HG03354 (cell line): ENCODE measurements around the gene SLBP.

Experiments used
- ATAC-seq: cut with Tn5 transposase; IDR thresholded peaks from one replicate; pipeline ENCODE4 v1.9.1; 2021; ENCODE audit warnings: mild to moderate bottlenecking; ENCODE audit not compliant: unreplicated experiment, poor library complexity, severe bottlenecking

Gene SLBP

DNA sequence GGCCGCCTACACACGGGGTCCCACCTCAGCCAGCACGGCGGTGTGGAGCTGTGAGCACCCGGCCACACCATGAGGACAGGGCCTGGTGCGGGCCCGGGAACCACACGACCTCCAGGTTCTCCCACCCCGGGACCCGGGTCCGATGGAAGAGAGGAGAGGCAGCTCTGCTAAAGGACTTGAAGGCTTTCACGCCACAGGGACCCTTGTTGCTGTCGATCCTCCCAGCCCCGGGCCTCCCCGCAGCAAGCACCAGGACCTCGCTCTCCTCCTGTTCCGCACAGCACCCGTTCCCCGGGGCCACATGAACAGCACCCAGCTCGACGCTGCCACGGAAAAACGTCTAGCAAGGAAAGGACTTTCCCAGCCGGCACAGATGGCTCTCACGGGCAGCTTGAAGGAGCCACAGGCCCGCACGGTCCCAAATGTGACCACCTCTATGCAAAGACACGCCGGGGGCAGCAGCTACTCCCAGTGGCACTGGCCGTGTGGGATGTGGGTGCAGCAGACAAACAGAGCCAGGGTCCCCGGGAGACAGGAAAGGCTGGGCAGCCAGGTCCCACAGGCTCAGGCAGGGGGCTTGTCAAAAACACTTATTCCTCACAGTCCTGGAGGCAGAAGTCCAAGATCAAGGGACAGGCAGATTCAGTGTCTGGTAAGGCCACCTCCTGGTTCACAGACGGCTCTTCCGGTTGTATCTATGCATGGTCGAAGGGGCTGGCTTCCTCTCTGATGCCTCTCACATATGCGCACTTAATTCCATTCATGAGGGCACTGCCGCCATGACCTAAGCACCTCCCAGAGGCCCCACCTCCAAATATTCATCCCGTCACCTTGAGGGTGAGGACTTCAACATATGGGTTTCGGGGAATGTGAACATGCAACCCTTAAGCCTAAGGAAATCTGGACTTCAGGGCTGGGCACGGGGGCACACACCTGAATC, 52.7 kb downstream of the SLBP start:
- no peak for ATAC-seq

DNA sequence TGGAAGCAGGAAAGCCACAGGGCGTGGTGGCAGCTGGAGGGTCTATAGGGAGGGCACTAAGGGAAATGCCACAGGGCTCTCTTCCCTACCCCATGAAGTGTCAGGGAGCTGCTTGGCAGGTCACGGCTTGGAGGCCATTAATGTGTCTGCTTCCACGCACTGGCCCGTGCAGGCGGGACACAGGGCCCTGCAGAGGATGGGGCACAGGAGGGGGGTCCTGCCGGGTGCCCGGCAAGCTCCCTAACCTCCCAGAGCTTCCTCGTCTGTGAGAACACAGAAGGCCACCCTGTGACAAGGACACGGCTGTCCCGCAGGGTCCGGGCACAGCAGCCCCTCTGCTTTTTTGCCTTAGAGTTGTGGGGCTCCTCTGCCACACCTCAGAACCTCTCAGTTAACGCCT, 53.5 kb downstream of the SLBP start:
- no peak for ATAC-seq

DNA sequence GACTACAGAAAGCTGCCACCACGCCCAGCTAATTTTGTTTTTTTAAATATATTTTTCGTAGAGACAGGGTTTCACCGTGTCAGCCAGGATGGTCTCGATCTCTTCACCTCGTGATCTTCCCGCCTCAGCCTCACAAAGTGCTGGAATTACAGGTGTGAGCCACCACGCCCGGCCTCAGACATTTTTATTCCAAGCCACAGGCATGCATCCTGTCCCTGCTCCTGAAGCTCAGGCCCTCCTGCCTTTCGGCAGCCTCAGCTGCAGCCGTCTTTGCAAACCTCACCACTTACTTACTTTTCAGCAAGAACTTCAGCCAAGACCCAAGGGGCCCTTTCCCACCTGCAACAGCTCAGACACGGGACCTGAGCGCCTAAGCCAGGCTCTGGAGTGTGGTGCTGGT, 54.0 kb downstream of the SLBP start:
- no peak for ATAC-seq

DNA sequence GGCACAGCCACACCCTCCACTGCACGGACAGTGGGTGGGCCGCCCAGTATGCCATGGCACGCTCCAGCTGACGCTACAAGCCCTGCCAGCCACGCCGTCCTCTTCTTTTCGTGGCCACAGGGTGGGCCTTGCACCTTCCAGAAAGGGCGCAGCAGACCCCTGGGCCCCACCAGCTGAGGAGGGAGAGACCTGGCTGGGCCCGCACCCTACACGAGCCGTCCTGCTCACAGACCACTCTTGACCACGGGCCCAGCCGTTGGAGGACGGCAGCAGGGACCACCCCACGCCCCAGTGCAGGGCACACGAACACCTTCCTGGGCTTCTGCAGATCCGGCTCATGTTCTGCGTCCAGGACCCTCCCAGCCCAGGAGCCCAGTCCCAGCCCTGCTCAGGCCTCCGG, 55.1 kb downstream of the SLBP start:
- ATAC-seq: no peak

DNA sequence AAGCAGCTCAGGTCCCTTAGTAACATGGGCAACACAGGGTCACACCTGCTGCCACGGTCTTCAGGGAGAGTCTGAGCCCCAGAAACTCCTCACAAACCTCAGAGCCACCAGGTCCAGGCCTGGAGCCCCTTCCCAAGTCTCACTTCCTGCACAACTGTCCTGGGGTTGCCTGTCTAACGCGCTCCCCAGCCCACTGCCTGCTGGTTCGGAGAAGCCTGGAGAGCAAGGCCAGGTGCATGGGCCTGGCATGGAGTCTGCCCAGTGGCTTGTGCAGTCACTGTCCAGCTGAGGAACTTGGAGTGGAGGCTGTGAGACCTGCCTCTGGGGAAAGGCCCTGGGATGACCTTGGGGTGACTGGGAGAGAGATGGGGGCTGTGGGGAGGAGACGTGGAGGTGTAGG, 56.0 kb downstream of the SLBP start:
- no peak for ATAC-seq

DNA sequence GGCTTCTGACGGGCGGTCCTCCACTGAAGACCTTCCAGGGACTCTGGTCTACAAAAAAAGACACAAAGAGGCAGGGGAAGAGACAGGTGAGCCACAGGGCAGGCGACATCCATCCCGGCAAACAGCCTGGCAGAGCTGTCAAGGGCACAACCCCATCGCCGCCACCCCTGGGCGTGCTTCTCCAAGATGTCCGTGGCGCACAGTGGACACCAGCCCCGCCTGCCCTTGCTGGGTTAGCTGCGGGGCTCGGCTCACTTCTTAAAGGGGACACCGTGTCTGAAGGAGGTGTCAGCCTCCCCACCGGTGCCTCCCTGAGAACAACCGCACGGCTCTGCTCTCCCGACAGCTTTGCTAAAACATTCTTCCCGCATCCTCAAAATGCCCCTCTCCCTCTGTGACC, 56.4 kb downstream of the SLBP start:
- ATAC-seq: no peak

DNA sequence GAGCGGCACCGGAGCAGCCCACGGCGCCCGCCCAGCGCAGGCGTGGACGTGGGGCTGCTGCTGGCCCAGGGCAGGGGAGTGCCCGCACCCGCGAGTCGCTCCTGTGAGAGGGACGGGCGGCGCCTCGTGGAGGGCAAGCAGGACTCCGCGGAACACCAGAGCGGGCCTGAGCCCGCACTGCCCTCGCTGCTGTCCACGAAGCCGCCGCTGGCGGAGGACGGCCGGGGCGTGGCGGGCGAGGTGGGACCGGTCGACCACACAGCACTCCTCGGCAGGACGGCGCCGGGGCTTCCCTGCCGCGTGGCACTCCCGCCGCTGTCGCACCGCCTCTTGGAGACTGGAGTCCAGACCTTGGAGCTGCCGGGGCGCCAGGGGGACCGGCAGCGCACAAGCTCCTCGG, 57.0 kb downstream of the SLBP start:
- no peak for ATAC-seq

DNA sequence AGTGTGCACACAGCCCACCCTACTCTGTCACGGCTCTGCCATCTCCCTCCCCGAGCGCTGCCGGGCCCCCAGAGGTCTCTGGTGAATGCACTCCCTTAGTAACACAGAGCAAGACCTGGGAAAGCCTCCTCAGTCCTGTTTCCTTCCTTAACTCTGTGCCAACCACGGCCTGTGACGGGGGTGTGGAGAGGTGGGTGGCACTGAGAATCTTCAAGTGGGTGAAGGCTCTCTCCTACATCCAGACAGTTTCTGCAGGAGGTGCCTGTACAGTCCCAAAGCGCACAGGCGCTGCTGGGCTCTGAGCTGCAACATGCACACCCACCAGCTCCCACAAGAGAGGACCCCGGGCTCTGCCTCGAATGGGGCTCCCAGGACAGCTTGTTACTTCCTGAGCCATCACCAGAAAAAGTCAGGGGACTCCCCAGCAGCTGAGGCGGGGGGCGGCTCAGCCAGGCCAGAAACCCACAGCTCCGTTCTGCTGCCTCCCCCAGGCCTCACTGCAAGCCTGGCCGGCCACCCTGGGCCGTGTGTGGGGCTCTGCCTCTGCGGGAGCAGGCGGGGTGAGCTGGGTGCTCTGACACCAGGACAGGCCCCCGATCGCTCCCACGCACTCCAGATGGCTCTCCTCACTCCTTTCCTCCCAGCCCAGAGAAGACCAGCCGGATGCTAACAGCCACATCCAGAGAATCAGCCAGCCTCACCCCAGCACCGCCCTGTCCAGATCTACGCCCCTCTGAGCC, 57.7 kb downstream of the SLBP start:
- no peak for ATAC-seq

DNA sequence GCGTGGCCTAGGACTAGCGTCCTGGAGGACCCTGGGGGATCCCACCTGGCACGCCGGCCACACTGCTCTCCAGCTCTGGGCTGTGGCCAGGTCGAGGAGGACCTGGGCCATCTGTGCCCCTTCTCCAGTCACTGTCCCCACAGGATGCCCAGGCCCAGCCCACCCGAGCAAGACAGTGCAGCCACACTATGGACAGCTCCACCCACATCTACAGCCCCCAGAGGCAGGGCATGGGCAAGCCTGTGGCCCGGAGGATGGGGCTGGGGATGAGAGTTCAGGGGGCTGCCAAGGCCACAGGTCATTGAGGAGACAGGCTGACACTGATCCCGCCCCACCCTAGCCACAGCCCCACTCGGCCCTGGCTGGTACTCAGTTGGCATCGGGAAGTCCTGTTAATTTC, 58.3 kb downstream of the SLBP start:
- no peak for ATAC-seq

DNA sequence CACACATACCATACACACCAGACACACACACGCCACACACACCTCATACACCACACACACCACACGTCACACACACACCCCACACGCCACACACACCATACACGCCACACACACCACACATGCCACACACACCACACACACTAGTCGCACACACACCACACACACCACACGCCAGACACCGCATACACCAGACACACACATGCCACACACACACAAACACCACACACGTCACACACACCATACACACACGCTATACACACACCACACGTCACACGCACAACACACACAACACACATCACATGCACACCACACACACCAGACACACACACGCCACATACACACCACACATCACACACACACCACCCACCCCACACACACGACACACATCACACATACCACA, 60.0 kb downstream of the SLBP start:
- ATAC-seq: no peak

DNA sequence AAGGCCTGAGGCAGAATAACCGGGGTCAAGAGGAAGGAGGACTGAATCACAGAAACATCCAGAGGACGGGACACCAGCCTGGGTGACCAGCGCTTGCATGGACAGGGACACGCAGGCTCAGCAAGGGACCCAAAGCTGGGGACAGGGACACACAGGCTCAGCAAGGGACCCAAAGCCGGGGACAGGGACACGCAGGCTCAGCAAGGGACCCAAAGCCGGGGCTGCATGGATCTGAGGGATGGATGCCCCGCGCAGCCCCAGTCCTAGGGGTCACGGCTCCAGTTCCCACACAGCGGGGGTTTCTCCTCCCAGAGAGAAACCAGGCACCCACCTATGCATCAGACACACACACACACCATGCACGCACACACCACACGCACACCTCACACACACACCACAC, 60.5 kb downstream of the SLBP start:
- ATAC-seq: no peak

DNA sequence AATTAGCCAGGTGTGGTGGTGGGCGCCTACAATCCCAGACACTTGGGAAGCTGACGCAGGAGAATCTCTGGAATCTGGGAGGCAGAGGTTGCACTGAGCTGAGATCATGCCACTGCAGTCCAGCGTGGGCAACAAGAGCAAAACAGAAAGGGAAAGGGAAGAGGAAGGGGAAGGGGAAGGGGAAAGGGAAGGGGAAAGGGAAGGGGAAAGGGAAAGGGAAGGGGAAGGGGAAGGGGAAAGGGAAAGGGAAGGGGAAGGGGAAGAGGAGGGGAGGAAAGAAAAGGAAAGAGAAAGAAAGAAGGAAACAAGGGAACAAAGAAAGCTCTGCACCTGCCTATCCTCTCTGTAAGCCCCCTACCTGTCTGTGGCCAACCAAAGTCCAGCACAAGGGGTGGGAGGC, 63.2 kb downstream of the SLBP start:
- no peak for ATAC-seq

DNA sequence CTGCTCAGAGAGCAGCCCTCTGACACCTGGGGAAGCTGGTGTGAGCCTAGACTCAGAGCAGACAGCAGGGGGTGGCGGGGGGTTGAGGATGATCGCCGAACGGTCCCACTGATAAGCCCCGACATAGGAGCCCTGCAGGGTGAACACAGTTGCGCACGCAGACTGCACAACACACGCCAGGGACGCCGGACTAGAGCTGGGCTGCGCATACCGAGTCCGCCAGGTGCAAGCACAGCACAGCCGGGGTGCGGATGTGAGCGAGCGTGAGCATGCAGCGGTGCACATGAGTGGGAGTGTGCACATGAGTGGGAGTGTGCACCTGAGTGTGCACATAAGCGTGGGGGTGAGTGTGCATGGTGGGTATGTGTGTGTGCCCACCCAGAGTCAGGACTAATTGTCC, 64.7 kb downstream of the SLBP start:
- ATAC-seq: no peak

DNA sequence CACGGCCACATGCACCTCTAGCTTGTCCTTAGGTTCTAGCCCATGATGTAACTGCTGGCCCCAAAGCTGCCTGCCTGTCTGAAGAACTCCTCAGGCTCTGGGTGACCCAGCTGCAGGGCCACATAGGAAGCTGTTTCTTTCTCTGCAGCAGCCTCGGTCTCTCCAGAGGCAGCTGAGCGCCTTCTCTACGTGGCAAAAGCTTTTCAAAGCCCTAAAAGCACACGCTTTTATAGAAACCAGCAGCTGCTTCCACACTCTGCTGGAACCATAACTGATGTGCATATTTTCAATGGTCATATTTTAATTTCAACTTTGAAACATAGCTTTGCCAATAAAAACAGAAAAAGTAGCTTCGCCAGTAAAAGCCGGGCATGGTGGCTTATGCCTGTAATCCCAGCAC, 65.4 kb downstream of the SLBP start:
- no peak for ATAC-seq

DNA sequence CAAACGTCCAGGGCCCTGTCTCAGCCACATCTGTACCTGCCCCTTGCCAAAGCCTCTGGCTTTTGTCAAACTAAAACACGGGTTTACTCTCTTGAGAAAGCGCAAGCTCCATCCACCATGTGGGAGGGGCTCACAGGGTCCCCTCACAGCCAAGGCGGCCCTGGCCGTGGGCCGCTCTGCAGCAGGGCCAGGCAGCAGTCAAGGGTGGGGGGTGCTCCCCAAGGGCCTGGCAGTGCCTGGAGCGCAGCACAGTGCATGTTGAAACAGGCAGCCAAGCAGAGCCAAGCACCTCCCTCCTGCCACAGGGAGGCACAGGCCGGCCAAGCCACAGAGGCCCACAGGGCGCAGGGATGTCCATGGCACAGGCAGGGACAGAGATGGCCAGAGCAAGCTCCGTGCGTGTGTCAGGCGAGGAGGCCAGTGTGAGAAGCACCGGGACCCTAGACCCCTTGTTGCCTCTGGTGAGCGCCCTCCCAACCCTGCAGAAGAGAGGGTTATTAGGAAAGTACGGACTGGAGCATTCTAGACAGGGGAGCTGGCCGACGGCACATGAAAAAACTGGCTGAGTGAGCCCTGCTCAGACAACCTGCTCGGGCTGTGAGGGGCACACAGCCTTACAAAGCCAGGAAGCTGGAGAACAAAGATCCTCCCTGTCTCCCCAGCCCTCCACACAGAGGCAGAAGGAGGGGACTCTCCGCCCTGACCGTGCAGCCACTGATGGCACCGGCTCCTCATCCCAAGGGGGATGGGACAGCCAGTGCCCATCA, 67.0 kb downstream of the SLBP start:
- no peak for ATAC-seq

DNA sequence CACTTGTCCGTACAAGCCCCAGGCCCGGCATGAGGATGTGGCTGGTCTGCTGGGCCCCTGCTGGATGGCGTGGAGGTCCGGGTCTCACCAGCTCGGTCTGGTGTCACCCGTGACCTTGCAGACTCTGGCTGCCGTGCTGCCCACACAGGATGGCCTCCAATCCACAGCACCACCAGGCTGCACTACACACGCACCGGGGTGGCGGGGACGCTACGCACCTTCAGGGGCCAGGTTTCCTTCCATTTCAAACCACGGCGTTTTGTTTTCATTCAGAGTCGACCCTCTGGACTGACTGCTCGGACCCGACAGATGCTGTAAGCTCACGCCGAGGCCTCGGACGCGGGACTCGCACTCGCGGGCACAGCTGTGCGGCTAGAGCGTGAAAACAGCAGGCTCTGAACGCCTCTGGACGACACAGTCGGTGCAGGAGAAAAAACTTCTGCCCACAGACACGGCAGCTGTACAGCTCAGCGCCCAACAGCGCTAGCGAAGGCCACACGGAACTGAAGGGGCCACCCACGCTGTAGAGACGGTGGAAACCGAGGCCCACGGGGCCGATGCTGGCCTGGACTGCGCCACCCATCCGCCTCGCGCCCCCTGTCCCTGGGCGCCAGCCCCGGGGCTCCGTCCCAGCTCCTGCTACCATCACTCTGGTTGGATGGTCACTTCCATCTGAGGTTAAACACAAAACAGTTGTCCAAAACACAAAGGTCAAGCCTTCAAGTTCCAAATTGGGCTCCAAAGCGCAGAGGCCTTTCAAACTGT, 68.0 kb downstream of the SLBP start:
- no peak for ATAC-seq
